Measurements from ENCODE around the gene RPTN.

DNA sequence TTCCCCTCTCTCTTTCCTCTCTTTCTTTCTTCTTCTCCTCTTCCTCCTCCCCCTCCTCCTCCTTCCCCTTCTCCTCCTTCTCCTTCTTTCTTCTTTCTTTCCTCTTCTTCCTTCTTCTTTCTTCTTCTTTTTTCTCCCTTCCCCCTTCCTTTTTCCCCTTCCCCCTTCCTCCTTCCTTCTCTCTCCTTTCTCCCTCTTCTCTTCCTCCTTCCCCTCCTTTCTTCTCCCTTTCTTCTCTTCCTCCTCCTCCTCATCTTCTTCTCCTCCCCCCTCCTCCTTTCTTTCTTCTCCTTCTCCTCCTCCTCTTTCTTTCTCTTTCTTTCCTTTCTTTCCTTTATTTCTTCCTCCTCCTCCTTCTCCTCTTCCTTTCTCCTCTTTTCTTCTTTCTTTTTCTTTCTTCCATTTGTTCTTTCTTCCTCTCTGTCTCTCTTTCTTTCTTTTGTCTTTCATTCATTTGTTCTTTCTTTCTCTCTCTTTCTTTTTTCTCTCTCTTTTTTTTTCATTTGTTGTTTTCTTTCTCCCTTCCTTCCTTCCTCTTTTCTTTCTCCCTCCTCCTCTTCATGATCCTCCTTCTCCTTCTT, 38.4 kb upstream of the RPTN start:
- TF ChIP-seq EZH2 (IDR thresholded peaks at IDR 0.05; ENCODE audit: low read depth) (no peak), CTCF (conservative IDR thresholded peaks at IDR 0.05) (no peak)

Data from PC-9 (cell line).